Medulla oblongata (tissue), 1 donor: Measurements from ENCODE around the gene TLR9.
"Not testable (repeated sequence)": the region's sequence is repeated elsewhere in the genome, so short reads cannot be mapped to it uniquely, and the experiment has no call there.

Experiments
- DNase-seq: peaks from one replicate; pipeline ENCODE4 v3.0.0-alpha.2; 2015; ENCODE audit errors: extremely low spot score

TLR9 gene

DNA sequence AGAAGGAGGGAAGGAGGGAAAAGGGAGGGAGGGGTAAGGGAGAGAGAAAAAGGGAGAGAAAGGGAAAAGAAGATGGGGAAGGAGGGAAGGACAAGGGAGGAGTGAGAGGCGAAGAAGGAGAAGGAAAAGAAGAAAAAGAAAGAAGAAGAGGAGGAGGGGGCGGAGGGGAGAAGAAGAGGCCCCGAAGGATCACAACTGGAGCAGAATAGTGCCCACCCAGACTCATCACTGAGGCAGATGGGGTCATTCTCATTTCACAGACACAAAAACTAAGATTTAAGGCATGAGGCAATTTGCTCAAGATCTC lies 30.2 kb downstream of the TLR9 start:
- DNase-seq: no peak

DNA sequence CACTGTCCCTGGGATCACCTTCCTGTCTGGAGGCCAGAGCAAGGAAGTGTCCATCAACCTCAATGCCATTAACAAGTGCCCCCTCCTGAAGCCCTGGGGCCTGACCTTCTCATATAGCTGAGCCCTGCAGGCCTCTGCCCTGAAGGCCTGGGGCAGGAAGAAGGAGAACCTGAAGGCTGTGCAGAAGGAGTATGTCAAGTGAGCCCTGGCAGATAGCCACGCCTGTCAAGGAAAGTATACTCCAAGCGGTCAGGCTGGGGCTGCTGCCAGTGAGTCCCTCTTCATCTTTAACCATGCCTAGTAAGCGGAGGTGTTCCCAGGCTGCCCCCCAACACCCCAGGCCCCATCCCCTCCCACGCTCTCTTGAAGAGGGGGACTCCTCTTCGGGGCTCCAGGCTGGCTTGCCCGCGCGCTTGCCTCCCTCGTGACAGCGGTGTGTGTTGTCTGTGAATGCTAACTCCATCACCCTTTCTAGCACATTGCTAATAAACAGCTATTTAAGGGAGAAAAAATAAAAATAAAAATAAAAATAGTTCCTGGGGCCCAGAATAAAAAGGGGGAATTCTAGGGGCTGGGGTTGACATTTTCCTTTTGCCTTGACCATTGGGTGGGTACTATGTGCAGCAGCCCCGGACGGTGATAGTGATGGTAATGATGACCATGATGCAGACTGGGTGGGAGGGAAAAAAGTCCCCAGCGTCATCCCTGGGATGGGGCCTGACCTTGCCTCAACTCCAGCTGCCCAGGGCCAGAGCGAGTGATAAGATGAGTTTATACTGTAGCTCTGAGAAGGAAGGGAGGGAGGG lies 30.8 kb downstream of the TLR9 start:
- DNase-seq: no peak

DNA sequence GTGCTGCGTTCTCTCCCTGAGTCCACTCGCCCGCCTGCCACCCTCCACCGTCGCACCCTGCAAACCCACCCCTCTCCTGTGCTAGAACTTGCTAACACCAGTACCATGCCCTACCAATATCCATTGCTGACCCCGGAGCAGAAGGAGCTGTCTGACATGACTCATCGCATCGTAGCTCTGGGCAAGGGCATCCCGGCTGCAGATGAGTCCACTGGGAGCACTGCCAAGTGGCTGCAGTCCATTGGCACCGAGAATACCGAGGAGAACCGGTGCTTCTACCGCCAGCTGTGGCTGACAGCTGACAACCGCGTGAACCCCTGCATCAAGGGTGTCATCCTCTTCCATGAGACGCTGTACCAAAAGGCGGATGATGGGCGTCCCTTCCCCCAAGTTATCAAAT lies 32.4 kb downstream of the TLR9 start:
- peak; percentile 67 for DNase-seq

DNA sequence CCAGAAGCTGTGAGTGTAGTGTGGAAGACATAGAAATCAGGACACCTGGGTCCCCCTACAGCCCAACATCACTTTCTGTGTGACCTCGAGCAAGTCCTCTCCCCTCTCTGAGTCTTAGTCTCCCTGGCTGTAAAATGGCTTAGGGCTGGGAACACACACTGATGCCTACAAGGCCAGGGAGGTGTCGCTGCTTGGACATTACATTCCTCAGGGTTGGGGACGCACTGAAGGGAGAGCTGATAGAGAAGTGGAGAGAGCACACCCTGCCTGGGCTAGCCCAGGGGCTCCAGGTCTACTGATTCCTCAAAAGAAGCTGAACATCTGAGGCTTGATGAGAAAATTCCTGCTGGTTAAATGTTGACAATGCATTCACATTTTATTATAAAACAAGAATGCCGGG lies 33.8 kb downstream of the TLR9 start:
- no peak for DNase-seq

DNA sequence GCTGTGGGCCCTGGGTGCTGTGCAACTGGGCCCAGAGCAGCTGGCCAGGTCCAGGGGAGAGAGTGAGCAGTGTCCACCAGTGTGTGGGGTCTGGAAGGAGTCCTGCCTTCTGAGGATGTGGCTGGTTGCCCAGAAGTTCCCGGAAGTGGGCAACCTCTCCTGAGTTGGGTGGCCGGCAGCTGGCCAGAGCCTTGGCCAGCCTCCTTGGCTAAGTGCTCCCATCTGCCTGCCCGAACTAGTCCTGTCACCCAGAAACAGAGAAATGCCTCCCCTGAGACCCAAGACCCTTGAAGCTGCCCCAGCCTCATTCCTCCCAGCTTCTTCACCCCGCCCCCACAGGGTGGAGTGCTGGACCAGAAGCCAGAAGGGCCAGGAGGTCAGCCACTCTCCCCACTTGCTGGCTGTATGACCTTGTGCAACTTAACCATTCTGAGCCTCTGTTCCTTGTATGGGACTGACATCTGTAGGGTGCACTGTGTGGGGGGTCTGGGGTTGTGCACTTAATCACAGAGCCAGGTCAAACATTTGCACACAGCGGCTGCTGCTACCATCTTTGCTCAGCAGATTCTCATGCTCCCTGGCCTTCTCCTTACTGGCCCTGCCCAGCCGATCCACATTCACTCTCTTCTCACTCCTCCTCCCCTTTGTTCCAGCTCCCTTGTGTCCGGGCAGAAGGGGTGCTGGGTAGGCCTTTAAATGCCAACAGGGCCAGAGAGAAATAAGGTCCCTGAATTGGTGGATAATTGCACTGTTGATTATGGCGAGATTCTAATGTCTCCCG lies 35.0 kb downstream of the TLR9 start:
- DNase-seq: peak; percentile 80

DNA sequence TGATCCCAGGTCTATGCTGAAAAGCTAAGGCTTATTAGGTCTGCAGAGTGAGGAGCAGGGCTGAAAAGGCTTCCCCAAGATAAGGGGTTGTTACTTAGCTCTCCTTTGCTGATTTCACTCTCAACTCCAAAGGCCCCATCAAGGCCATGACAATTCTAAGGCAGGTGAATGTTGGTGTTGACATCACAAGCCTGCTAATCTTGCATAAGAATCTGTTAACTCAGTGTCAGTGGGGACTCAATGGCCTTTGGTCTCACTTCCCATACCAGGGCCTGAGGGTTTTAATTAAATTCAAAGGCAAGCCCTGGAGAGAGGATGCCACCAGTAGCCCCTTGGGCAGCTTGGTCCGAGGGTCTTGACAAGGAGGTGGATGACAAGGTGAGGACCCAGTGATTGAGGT lies 36.9 kb downstream of the TLR9 start:
- no peak for DNase-seq

DNA sequence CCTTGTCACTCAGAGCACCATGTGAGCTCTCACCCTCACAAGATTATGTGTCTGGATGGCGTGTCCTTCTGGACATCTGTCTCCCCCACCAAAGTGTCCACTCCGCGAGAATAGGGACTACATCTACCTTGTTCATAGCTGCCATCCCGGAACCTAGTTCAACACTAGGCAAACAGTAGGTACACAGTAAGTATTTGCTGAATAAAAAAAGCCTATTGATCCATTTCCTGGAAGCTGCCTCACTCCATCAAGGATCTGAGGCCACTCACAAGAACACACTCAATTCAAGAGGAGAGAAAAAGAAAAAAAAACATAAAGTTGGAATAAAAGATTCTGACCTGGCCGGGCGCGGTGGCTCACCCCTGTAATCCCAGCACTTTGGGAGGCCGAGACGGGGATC lies 38.7 kb downstream of the TLR9 start:
- DNase-seq: no peak

DNA sequence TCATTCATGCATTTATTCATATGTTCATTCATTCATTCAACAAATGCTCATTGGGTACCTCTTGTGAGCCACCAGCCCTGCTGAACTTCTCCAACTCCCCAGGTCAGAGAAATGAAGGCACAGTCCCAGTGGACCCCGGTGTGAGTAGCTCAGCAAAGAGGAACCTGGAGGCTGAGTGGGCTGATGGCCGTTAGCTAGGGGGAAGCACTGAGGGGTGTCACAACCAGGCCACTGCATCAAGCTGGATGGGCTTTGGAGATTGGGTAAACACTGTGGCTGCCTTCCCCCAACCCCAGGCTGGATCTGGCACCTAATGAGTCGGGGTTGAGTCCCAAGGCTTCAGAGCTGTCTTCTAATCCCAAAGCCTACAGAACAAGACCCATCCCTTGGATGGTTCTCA lies 39.6 kb downstream of the TLR9 start:
- DNase-seq: no peak

DNA sequence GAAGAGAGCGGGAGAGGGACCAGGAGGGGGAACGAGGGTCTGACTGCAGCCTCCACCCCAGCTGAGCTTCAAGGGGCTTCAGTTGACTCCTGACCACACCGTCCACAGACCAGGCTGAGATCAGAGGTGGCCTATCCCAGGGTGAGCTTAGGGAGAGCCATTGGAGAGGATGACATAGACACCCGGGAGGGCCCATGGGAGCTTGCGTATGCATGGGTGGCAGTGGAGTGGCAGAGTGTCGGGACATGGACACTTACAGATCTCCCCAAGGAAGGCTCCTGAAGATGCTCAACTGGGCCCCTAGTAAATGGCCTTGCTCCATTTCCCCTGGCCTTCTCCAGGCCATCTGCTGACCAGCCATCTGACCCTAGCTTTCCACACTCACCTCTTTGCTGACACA lies 40.1 kb downstream of the TLR9 start:
- no peak for DNase-seq

DNA sequence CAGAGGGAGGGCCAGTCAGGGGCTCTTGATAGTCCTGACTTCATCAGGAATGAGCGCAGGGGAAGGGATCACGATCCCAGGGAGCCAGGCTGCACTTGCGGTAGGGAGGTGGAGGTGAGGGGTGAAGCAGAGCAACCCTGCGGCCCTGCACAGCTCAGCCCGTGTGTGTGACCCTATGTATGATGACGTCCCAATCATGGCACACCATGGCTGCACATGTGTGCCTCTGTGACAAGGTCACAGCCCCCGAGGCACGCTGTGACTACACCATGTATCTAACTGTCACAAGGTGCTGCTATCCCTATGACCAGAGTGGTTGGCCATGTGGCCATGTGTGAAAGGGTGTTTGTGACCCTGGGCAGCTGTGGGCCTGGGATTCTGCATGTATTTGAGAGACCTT lies 40.8 kb downstream of the TLR9 start:
- no peak for DNase-seq

DNA sequence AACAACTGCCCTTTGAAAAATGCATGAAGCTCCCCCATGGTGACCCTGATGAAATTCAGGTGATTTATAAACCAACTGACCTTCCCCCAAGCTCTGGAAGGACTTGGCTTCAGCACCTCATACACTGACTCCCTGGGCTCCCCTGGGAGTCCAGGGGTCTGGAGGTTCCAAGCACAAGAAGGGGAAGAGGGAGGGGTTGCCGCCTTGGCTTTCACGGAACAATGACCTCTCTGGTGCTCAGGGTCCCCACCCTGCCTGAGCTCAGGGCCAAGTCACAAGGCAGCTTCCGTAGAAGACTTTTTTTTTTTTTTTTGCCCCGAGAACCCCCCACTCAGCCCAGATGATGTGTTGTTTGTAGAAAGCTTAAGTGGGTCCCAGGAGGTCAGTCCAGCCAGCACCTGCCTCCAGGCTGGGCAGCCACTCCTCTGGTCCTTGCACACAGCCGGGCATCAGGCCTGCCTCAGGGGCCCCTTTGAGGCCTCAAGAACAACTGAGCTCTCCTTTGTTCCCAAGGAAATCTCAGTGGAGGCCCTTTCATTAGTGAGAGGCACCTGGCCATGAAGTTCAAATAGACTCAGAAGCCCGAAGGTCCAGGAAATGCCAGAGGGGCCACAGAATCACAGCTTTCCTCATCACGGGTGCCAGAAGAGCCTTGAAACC lies 41.5 kb downstream of the TLR9 start:
- no peak for DNase-seq

DNA sequence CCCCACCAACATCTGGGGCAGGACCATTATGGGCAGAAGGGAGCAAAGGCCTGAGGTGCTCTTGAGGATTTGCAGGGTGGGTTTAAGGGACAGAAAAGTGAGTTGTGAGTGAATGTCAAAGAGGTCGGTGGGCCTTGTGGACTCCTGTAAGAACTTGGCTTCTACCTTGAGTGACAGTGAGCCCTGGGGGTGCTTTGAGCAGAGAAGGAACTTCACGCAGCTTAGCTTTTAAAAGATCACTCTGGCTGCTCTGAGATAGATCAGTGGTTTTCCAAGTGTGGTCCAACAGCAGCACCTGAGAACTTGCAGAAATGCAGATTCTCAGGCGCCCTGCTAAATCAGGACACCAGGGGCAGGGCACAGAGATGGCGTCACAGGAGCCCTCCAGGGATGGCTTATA lies 42.8 kb downstream of the TLR9 start:
- DNase-seq: no peak

DNA sequence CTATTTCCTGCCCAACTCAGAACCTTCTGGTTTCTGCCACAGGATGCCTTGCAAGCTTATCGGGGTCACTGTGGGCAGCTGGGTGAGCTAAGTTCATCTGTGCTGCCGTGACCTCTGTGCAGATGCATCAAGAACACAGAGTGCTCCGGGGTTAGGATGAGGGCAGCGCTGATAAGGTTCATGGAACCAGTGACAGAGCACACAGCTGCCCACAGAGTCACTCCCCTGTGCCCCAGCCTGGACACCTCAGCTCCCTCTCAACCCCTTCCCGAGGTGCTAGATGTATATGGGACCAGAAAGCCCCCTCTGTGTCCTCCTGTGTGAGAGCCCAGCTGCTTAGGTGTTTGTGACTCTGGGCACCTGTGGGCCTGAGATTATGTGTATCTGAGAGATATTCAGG lies 43.2 kb downstream of the TLR9 start:
- no peak for DNase-seq

DNA sequence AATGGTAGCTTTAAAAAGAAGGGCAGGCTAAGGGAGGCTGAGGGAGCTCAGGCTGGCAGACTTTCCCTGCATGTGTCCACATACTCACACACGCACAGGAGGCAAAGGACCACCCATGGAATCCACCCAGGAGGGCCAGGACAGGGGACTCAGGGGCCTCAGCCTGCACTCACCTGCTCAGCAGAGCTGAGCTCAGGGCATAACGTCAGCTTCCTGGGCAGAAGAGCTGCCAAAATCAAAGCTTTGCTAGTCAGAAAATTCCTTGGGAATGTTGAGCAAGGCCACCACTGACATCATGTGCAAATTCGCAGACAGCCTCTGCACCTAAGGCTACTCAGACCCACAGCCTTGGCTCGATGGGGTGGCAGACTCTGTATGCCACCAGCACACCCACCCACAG lies 43.9 kb downstream of the TLR9 start:
- DNase-seq: no peak

DNA sequence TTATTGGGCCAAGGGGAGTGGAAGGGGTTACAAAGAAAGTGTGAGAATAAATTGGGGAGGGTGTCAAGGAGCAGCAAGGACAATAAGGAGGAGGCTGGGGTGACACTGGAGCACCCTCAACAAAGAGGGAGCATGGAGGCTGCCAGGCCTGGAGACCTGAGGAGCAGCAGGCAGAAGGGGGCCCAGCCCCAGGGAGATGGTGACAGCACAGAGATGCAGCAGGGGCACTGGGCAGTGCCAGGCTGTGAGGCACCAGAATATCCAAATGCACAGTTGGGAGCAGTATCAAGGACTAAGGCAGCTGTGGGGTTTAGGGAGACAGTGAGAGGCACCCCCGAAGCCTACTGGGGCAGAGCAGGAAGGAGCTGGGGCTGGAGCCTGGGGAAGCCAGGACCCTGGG lies 46.9 kb downstream of the TLR9 start:
- DNase-seq: no peak

DNA sequence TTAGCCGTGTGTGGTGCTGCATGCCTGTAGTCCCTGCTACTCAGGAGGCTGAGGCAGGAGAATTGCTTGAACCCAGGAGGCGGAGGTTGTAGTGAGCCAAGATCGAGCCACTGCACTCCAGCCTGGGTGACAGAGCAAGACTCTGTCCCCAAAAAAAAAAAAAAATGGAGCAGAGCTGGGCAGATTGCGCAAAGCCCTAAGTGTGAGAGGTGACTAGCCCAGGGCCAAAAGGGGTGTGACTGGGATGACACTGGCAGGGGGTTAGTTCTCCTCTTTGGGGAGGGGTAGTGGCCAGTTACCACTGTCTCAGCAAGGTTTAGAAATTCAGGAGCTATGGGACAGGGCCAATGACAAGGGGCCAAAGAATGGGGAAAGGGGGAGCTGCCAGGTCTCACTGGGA lies 47.3 kb downstream of the TLR9 start:
- not testable (repeated sequence) for DNase-seq

DNA sequence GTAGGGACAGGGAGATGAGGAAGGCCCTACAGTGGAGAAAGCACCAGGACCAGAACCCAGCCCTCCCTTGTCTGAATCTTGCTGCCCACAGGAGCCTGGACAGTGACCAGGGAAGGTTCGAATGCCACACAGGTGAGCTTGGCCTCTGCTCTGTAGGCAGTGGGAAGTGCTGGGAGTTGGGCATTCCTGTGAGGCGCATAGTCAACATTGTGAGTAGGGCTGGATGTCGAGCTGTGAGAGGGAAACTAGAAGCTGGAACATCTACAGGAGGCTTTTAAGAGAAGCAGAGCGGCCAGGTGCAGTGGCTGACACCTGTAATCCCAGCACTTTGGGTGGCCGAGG lies 47.8 kb downstream of the TLR9 start:
- DNase-seq: no peak

DNA sequence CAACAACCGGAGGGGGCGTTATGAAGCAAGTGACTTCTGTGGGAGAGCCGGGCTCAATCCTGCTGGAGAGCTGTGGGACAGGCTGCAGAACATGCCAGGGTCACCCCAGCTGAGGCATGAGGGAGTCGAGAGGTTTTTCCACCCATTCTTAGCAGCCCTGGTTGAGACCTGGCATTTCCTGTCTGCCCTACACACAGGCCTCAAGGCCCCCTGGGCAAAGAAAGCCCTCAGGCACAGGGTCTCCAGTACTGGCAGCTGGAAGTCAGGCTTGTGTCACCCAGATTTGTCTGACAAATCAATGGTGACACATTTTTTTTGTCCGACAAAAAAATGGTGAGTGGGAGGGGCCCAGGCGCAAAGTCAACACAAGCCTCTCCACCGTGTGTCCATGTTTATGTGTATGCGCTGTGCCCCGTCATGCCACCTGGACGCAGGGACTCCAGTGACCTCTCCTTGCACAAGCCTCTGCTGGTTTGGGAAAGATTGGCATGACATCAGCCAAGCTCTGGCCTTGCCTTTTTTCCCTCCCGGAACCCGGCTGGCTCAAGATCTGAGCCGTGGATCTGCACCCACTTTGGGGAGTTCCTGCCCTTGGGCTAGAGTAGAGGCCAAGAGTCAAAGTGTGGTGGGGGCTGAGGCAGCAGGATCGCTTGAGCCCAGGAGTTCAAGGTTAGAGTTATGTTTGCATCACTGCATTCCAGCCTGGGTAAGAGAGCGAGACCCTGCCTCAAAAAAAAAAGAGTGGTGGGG lies 48.3 kb downstream of the TLR9 start:
- no peak for DNase-seq

DNA sequence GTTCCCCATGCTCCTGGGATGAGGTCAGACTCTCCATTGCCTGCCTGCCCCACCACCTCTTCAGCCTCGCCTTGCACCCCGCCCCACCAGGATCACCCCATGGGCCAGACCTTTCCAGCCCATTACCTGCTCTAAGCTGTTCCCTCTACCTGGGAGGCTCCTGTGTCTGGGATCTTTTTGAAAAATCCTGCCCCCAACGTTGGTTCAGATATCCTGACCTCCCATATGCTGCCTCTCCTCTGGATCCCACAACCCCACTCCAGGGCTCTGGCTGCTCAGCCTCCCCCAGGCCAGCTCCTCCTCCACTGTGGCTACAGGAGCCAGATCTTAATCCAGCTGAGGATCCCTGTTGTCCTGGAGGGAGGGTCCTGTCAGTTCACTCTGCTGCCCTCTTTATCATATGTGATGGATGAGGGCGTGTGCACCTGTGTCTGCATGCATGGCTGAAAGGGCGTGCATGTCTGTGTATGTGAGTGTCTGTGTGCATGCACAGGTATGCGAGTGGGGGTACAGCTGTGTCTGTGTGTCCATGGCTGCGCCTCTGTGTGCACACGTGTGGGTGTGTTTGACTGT lies 49.2 kb downstream of the TLR9 start:
- DNase-seq: no peak

DNA sequence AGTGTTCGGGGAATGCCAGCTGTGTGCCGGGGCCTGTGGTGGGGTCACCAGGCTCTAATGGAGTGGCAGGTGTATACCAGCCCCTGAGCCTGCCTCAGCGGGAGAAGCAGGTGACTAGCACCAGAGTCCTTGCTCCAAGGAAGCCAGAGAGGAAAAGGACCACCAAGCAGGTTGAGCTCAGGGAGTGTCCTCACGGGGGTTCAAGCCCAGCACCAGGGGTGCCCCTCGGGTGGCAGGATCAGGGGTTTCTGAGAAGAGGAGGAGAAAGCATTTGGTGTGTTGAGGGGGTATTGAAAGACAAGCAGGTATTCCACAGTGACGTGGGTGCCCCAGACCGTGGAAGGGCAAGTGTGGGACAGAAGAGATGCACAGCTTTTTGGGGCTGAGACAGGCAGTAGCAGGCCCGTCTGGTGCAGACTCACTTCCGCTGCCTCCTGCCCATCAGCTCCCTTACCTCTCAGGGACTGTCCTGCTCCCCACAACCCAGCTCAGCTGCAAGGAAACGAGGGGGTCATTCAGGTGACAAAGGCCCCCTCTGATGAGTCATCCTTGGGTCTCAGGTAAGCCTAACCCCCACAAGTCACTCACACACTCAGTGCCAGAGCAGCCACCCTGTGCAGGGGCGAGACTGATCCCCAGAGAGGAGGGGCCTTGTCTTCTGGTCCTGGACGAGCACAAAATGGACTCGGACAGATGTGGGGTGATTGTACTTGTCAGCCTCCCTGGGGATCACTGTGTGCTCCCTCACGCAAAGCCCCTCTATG lies 49.8 kb downstream of the TLR9 start:
- DNase-seq: no peak

DNA sequence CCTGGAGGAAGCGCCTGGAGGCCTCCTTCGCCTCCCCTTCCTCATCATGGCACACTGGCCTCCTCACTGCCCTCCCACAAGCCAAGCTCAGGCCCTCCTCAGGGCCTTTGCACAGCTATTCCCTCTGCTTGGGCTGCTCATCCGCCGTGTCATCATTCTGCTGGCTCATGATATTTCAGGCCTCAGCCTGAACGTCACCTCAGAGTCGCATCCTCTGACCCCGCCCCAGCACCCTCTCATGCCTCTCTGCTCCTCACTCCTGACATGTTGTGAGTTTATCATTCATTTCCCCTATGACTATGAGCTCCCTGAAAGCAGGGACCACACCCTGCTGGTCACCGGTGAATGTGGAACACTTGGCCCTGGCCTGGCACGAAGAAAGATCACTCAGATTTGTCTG lies 50.5 kb downstream of the TLR9 start:
- no peak for DNase-seq
